ENCODE results near the gene OBSL1. TPM values are rescaled to one million over a fixed set of nuclear protein-coding genes. Genes with fewer than 3 reads are reported as not detected.

The OBSL1 gene
- total RNA-seq, 1 experiment from 2014 or later = 53.1 TPM

DNA sequence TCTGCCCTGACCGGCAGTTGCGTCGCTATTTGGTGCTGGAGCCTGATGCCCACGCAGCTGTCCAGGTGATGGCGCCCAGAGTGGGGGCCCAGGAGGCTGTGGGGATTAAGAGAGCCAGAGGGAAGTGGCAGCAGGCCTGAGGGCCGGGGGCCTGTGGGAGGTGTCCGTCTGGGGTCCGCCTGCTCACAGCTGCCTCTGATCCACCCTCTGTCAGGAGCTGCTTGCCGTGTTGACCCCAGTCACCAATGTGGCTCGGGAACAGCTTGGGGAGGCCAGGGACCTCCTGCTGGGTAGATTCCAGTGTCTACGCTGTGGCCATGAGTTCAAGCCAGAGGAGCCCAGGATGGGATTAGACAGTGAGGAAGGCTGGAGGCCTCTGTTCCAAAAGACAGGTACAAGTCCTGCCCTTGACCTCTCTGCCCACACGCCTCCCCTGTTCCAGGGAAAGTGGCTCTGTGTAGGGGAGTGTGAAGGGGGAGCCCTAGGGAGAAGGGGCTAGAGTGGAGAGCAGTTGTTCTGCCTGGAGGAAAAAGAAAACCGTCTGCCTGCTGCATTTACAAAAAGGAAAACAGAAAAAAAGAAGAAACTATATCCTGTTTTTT, 37.9 kb upstream of the OBSL1 start:
- DNase-seq (ENCODE audit: low read depth in 1 of 2, low spot score in 2 of 2) = no peak
- H3K36me3 ChIP-seq = peaks cover 42% of the 10 kb centered on the region
- no peaks in the 10 kb centered on the region for H3K9me3 ChIP-seq (replicated peaks)
- no peak overlapping the region for H3K27ac ChIP-seq
- H3K4me1 ChIP-seq (replicated peaks) = no peaks in the 10 kb centered on the region
- H3K4me3 ChIP-seq = no peak overlapping the region
- no peaks in the 10 kb centered on the region for H3K27me3 ChIP-seq (replicated peaks)

DNA sequence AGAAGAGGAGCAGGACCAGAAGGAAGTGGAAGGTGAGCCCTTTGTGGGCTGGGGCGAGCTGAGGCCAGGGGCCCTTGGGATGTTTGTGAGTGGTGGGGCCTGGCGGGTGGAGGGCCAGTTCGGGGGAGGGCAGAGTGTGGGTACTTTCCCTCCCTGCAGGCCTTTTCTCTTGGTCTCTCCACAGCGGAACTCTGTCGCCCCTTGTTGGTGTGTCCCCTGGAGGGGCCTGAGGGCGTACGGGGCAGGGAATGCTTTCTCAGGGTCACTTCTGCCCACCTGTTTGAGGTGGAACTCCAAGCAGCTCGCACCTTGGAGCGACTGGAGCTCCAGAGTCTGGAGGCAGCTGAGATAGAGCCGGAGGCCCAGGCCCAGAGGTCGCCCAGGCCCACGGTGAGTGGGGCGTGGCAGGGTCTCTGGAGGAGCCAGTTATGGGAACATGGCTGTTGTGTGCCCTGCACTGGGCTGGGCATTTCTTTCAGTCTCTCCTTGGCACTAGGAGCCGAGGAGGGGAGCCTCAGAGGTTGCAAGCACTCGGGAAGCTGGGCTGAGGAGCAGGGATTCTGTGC, 37.1 kb upstream of the OBSL1 start:
- Histone ChIP-seq H3K36me3 (peaks cover 45% of the 10 kb centered on the region), H3K4me1 (replicated peaks) (no peaks in the 10 kb centered on the region), H3K9me3 (replicated peaks) (no peaks in the 10 kb centered on the region), H3K27me3 (replicated peaks) (no peaks in the 10 kb centered on the region), H3K4me3 (no peak overlapping the region), H3K27ac (no peak overlapping the region)
- no peak for DNase-seq (ENCODE audit: low read depth in 1 of 2, low spot score in 2 of 2)

GRCh38 chr2:219607931-219608330, 36.6 kb upstream of the OBSL1 start:
- Histone ChIP-seq H3K27me3 (replicated peaks) (no peaks in the 10 kb centered on the region), H3K4me1 (replicated peaks) (no peaks in the 10 kb centered on the region), H3K9me3 (replicated peaks) (no peaks in the 10 kb centered on the region), H3K4me3 (no peak overlapping the region), H3K36me3 (peaks cover 45% of the 10 kb centered on the region), H3K27ac (no peak overlapping the region)
- no peak for DNase-seq (ENCODE audit: low read depth in 1 of 2, low spot score in 2 of 2)

- DNase-seq (ENCODE audit: low read depth in 1 of 2, low spot score in 2 of 2) = no peak
- H3K27me3 ChIP-seq (replicated peaks) = no peaks in the 10 kb centered on the region
Observed at GRCh38 chr2:219605607-219605954, 34.2 kb upstream of the OBSL1 start.

GRCh38 chr2:219603771-219604170, 32.4 kb upstream of the OBSL1 start:
- H3K36me3 ChIP-seq = peaks cover 34% of the 10 kb centered on the region
- DNase-seq (ENCODE audit: low read depth in 1 of 2, low spot score in 2 of 2) = no peak
- H3K9me3 ChIP-seq (replicated peaks) = no peaks in the 10 kb centered on the region
- no peak overlapping the region for H3K27ac ChIP-seq
- no peaks in the 10 kb centered on the region for H3K27me3 ChIP-seq (replicated peaks)
- no peaks in the 10 kb centered on the region; the same call in 1 of the 2 replicates for H3K4me1 ChIP-seq (replicated peaks)
- no peak overlapping the region for H3K4me3 ChIP-seq

More at GRCh38 chr2:219605607-219605954, 34.2 kb upstream of the OBSL1 start:
- Histone ChIP-seq H3K4me1 (replicated peaks) (no peaks in the 10 kb centered on the region), H3K27ac (no peak overlapping the region), H3K9me3 (replicated peaks) (no peaks in the 10 kb centered on the region), H3K4me3 (no peak overlapping the region), H3K36me3 (peaks cover 39% of the 10 kb centered on the region)

DNA sequence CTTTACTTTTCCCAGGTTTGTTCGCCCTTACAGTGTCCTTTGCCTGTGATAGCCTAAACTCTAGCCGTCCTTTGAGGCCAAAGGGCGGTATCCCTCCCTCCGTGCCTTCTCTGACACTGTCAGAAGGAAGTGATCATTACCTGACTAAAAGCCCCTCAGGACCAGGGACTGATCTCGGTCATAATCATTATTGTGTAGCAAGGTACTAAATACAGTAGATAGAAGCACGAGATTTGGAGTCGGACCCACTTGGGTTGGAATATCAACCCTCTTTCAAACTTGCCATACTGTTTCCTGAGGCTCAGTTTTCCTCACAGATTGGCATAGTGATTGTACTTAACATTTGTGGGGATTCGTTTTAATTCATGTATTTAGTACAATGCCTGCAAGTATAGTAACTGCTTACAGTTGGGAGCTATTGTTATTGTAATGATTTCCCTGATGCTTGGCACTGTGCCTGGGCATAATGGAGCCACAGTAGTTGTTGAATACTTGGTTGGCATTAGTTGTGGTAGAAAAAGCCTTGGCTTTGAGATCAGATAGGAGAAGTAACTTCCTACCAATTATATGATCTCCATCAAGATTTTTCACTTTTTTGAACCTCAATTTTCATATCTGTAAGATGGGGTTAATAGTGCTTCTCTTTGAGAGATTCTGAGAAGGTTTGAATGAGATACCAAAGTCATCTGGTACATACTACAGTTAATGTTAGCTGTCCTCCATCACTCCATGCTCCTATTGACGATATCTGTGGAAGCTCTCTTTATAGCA, 27.2 kb upstream of the OBSL1 start:
- Histone ChIP-seq H3K27ac (peak overlapping the region; percentile 78), H3K27me3 (replicated peaks) (no peaks in the 10 kb centered on the region), H3K9me3 (replicated peaks) (no peaks in the 10 kb centered on the region), H3K4me3 (peak overlapping the region; percentile 63), H3K36me3 (peaks cover 2% of the 10 kb centered on the region; the same call in 1 of the 2 replicates), H3K4me1 (replicated peaks) (peaks cover 25% of the 10 kb centered on the region)
- no peak for DNase-seq (ENCODE audit: low read depth in 1 of 2, low spot score in 2 of 2)

DNA sequence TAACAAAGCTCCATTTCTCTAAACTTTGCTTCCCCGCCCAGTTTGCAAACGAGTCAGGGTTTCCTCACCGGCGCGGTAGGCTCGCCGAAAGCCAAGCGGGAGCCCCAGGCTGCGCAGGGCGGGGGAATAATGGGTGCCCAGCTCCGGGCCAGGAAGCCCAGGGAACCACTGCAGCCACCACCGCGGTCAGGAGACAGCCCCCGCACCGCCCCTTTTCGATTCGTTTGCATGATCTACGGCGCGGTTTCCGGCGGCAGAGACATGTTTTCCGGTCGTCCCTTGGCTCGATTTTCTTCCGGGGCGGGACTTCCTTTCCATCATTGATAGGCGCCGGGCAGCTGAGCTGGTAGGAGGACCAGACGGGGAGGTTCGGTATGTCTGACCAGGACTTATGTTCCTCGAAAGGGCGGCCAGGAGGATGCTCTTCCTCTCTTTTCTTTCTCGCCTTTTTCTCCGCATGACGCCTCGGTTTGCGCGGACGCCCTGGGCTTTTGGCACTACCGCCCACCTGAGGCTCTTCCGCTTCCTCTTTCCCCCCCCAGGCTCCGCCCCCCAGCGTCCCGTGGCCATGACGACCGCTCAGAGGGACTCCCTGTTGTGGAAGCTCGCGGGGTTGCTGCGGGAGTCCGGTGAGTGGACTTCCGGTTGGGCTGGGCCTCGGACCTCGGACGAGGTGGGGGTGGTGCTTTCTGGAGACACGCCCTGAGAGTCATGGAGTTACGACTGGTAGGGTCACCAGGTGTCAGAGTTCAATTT, 26.4 kb upstream of the OBSL1 start, which contains the start of gene STK11IP:
Gene STK11IP, plus strand, starts transcription at position 306 of the 756 bp plus-strand sequence. Its CDS starts 263 bp downstream, at position 569.
- Histone ChIP-seq H3K36me3 (peaks cover 2% of the 10 kb centered on the region; the same call in 1 of the 2 replicates), H3K9me3 (replicated peaks) (no peaks in the 10 kb centered on the region), H3K27ac (peak within 1 kb of the TSS; percentile 78), H3K27me3 (replicated peaks) (no peaks in the 10 kb centered on the region), H3K4me3 (peak within 1 kb of the TSS; percentile 63), H3K4me1 (replicated peaks) (peaks cover 25% of the 10 kb centered on the region)
- DNase-seq (ENCODE audit: low read depth in 1 of 2, low spot score in 2 of 2) = peak; percentile 98 to 100

GRCh38 chr2:219596954-219597551, 25.7 kb upstream of the OBSL1 start:
- Histone ChIP-seq H3K27ac (peak overlapping the region; percentile 78), H3K9me3 (replicated peaks) (no peaks in the 10 kb centered on the region), H3K27me3 (replicated peaks) (no peaks in the 10 kb centered on the region), H3K36me3 (0 out of 2 replicates have a peak, but pooled peaks cover 2% of the 10 kb centered on the region), H3K4me3 (peak overlapping the region; percentile 63), H3K4me1 (replicated peaks) (peaks cover 25% of the 10 kb centered on the region)
- DNase-seq (ENCODE audit: low read depth in 1 of 2, low spot score in 2 of 2) = no peak

DNA sequence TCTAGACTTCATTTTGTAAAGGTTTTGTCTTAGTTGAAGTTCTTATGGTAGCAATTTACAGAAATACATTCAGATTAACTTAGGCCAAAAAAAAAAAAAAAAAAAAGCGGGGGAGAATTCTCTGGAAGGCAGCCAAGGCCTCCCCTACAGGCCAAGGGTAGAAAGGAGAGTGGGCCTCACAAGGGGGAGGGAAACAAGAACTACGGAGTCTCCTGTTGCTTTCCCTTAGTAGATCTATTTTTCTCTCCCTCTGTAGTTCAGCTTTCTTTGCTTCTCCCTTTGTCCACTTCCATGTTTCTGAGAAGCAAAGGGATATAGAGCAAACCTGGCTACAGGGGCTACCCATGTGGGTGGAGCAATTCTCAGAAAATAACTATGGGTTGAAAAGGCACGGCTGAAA, 23.9 kb upstream of the OBSL1 start:
- H3K36me3 ChIP-seq = no peaks in the 10 kb centered on the region
- no peaks in the 10 kb centered on the region; the same call in 1 of the 2 replicates for H3K9me3 ChIP-seq (replicated peaks)
- no peak overlapping the region for H3K4me3 ChIP-seq
- H3K27me3 ChIP-seq (replicated peaks) = no peaks in the 10 kb centered on the region
- peaks cover 25% of the 10 kb centered on the region for H3K4me1 ChIP-seq (replicated peaks)
- DNase-seq (ENCODE audit: low read depth in 1 of 2, low spot score in 2 of 2) = no peak
- no peak overlapping the region for H3K27ac ChIP-seq

DNA sequence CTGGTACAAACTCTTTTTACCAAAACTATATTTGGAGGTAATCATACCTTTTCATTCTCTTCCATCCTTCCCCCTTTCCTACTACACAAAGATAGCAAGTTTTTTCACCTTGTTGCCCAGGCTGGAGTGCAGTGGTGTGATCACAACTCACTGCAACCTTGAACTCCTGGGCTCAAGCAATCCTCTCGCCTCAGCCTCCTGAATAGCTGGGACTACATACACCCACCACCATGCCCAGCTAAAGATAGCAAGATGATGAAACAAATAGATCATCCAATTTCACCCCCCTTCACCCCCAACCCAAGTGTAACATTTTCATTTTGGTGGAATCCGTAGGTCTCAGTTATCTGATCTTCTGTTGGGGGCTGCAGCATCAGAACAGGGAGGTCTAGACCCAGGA, 21.8 kb upstream of the OBSL1 start:
- H3K9me3 ChIP-seq (replicated peaks) = no peaks in the 10 kb centered on the region; the same call in 1 of the 2 replicates
- no peak for DNase-seq (ENCODE audit: low read depth in 1 of 2, low spot score in 2 of 2)
- no peaks in the 10 kb centered on the region for H3K27me3 ChIP-seq (replicated peaks)
- H3K4me1 ChIP-seq (replicated peaks) = peaks cover 19% of the 10 kb centered on the region
- H3K4me3 ChIP-seq = no peak overlapping the region
- no peak overlapping the region for H3K27ac ChIP-seq
- H3K36me3 ChIP-seq = no peaks in the 10 kb centered on the region

DNA sequence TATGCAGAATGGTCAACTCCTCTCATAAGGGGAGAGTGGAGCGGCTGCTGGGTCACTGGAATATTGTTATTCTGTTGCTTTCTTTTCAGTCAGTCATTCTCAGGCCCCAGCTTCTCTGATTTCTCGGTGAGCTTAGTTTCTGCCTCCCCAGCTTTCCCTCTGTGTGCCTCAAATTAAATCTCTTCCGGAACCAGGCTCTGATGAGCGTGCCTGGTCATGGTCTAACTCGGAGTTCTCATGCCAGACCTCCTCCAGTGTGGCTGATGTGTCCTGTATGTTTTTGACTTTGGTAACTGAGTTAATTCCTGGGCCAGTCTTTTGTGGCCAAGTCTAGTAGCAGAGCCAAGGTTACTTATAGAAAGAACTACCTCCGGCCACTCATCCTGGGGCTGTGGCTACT, 21.4 kb upstream of the OBSL1 start:
- Histone ChIP-seq H3K27ac (no peak overlapping the region), H3K27me3 (replicated peaks) (no peaks in the 10 kb centered on the region), H3K36me3 (no peaks in the 10 kb centered on the region), H3K4me1 (replicated peaks) (peaks cover 18% of the 10 kb centered on the region), H3K4me3 (no peak overlapping the region), H3K9me3 (replicated peaks) (no peaks in the 10 kb centered on the region; the same call in 1 of the 2 replicates)
- DNase-seq (ENCODE audit: low read depth in 1 of 2, low spot score in 2 of 2) = no peak

GRCh38 chr2:219591091-219591490, 19.8 kb upstream of the OBSL1 start:
- Histone ChIP-seq H3K4me3 (no peak overlapping the region), H3K4me1 (replicated peaks) (peaks cover 7% of the 10 kb centered on the region), H3K27me3 (replicated peaks) (peaks cover 9% of the 10 kb centered on the region; the same call in 1 of the 2 replicates), H3K9me3 (replicated peaks) (no peaks in the 10 kb centered on the region; the same call in 1 of the 2 replicates), H3K27ac (no peak overlapping the region), H3K36me3 (no peaks in the 10 kb centered on the region)
- DNase-seq (ENCODE audit: low read depth in 1 of 2, low spot score in 2 of 2) = no peak

GRCh38 chr2:219581346-219581745, 10.0 kb upstream of the OBSL1 start:
- Histone ChIP-seq H3K9me3 (replicated peaks) (no peaks in the 10 kb centered on the region), H3K27ac (no peak overlapping the region), H3K4me3 (no peak overlapping the region), H3K4me1 (replicated peaks) (no peaks in the 10 kb centered on the region), H3K27me3 (replicated peaks) (peaks cover 9% of the 10 kb centered on the region), H3K36me3 (no peaks in the 10 kb centered on the region)
- DNase-seq (ENCODE audit: low read depth in 1 of 2, low spot score in 2 of 2) = no peak
